GM19328 (cell line): ENCODE measurements around the gene NAV2.
"Not testable (repeated sequence)": the region's sequence is repeated elsewhere in the genome, so short reads cannot be mapped to it uniquely, and the experiment has no call there.

ENCODE experiments used
- ATAC-seq: cut with Tn5 transposase; IDR thresholded peaks from one replicate; pipeline ENCODE4 v1.9.1; 2021; ENCODE audit warnings: mild to moderate bottlenecking, moderate library complexity; ENCODE audit not compliant: unreplicated experiment

The NAV2 gene

GRCh38 chr11:19882356-19882755 is 169.7 kb downstream of the NAV2 start:
- ATAC-seq, result no peak

GRCh38 chr11:19886498-19886897 is 173.9 kb downstream of the NAV2 start:
- no peak for ATAC-seq

DNA sequence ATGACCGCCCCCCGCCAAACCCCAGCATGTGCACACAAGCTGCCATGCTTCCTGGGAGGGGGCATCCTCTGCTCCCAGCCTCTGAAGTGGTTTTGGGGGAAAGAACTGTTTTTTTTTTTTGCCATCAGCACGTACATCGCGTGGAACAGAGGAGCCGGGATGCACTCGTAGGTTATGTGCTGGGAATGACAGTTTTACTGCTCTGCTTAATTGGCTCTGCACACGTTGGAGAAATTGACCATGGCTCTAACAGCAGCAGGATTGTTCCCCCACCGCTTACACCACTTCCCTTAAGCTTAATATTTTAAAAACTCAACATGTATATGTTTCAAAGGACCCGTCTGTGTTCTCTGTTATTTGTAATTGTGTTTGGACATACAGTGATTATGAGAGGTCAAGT is 175.2 kb downstream of the NAV2 start:
- no peak for ATAC-seq

GRCh38 chr11:19889531-19889930 is 176.9 kb downstream of the NAV2 start:
- no peak for ATAC-seq

DNA sequence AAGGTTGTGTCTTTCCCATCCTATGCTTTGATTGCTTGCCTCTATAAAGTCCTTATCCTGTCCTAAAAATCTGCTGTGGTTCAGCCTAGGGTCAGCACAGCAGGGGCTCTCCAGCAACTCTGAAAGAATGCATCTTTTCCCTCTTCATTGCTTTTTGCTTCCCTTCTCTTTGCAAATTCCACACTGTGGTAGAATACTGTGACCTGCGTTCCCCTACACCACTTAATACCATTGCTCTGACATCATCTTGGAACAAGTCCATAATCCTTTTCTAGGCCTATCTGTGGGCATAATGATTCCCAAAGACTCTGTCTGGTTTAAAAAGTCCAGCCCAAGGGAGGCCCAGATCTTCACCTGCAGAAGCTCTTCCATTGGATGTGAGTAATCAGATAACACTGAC is 177.7 kb downstream of the NAV2 start:
- ATAC-seq, result no peak

GRCh38 chr11:19891022-19891421 is 178.4 kb downstream of the NAV2 start:
- no peak for ATAC-seq

- no peak for ATAC-seq
These were observed 179.8 kb downstream of the NAV2 start for GRCh38 chr11:19892387-19892786.

DNA sequence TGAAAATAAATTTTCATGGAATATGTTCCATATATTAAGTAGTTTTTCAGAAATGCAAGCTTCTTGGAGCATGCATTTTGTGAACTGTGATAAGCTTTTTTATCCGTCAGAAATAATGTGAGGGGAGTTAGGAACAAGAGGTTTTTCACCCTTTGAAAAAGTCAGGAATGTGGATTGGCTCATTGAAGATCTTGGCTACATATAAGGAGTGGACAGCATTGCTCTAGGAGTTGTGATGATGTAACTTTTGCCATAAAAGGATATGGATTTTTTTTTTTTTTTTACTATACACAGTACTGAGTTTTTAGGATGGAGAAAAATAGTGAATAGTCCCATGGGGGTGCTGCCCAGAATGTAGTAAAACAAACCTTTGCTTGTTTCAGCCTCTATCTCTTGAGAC is 180.2 kb downstream of the NAV2 start:
- ATAC-seq, result no peak

DNA sequence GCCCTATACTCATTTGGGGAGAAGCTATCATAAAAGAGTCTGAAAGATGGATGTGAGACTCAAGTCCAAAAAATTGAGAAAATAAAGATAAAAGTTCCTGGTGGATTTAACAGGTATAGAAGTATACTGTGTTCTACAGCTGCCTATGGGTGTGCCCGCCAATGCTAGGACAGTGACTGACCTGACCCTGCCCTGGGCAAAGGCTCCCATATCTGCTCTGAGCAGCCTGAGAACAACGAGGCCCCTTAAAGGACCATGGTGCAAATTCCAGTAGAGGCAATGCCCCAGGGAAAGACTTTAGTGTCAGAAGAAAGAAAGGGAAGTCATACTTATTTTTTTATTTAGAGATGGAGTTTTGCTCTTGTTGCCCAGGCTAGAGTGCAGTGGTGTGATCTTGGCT is 181.8 kb downstream of the NAV2 start:
- no peak for ATAC-seq

GRCh38 chr11:19895037-19895436 is 182.4 kb downstream of the NAV2 start:
- not testable (repeated sequence) for ATAC-seq

GRCh38 chr11:19895776-19896175 is 183.1 kb downstream of the NAV2 start:
- no peak for ATAC-seq

DNA sequence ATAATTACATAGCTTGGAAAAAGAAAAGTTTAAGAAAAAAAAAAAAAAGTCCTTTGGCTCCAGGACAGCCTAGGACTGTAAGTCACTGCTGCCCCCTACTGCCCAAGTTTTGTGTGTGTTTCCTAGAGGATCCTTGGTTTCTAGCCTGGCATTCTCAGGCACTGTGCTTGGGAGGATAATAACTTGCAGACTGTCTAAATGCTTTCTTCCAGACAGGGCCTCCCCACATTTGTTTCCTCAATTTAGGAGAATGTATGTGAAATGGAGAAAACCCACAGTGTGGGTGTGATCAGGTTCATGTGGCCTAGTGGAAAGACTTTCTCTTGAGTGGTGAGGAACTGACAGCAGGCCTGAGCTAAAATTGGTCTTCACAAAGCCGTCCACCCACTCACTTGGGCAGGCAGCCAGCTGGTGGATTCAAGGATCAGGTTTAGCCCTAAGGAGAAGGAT is 191.0 kb downstream of the NAV2 start:
- ATAC-seq, result no peak

DNA sequence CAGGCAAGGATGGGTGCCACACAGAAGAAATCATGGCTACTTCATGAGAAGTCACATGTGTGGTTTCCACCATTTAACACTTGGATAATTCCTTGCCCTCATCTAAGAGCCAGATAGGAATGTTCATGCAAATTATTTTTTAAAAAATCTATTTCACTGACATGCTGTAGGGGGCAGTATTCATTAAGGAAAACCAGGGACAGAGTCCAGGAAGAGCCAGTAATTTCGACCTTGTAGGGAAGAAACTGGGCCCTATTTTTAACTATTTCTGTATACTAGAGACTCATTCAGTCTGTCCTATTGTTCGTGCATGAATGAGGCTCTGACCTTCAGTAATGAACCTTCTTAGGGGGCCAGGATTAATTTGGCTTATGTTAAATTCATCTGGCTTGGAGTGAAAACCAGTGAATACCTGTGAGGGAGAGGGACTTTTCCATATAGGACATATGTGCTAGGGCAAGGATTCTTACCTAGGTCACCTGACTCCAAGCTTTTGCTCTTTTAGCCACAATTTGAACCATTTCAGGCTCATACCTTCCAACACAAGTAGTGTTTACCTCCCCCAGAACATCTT is 192.7 kb downstream of the NAV2 start:
- no peak for ATAC-seq

DNA sequence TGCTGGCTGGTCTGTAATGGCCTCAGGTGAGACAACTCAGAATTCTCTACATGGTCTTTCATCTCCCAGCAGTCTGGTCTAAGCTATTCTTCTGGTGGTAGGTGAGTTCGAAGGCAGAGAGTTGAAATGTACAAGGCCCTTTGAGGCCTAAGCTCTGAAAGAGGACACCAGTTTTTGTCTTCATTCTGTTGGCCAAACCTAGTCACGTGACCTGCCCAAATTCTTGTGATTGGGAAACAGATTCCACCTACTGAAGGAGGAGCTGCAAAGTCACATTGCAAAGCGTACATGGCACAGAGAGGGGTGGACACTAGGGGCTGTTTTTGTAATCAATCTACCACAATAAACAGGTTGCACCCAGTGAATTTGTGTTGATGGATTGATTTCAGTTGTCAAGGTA is 193.5 kb downstream of the NAV2 start:
- ATAC-seq, result no peak

- ATAC-seq, result no peak
These were observed 194.5 kb downstream of the NAV2 start for GRCh38 chr11:19907008-19907579.

- ATAC-seq, result no peak
These were observed 195.2 kb downstream of the NAV2 start for GRCh38 chr11:19907839-19908238.

DNA sequence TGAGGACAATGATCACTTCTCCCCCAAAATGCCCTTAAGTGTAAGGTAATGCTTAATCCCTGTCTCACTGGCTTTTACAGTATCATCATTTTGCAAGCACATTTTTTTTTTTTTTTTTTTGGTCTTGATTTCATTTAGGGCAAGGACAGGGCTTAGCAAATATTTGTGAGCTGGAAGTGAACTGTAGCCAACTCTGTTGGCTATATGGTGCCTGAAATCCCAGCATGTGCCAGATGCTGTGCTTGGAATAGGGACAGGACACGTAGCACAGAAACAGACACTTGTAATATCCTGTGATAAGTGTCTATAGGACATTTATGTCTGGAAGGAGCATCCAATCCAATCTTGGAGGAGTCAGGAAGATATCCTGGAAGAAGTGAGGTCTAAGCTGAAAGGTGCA is 198.3 kb downstream of the NAV2 start:
- no peak for ATAC-seq

- no peak for ATAC-seq
These were observed 199.7 kb downstream of the NAV2 start for GRCh38 chr11:19912115-19912957.

- ATAC-seq, result no peak
These were observed 200.6 kb downstream of the NAV2 start for GRCh38 chr11:19912958-19913892.

GRCh38 chr11:19913893-19914249 is 201.2 kb downstream of the NAV2 start:
- no peak for ATAC-seq

DNA sequence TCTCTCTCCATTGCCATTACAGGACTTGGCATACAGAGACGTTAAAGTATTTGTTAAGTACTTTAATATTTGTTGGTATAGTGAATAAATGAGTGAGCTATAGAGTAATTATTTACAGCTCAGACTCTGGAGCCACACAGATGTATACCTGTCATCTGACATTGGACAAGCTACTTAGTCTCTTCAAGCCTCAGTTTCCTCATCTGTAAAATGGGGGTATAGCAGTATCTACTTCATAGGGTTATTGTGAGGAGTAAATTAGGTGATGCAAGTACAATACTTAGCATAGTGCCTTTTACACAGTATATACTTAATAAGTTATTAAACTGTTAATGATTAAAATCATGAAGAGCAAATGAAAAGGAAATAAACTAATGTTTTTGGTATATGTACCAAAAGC is 203.2 kb downstream of the NAV2 start:
- no peak for ATAC-seq
